Endothelial cell (in vitro differentiated cells): ENCODE results near the gene UVRAG. TPM values are rescaled to one million over a fixed set of nuclear protein-coding genes. Genes with fewer than 3 reads are reported as not detected.

Source experiments
- DNase-seq: peaks from one replicate; pipeline ENCODE4 v3.0.0; 2021; ENCODE audit warnings: low spot score
- H3K27ac Mint-ChIP-seq: one replicate; pipeline ENCODE4 v1.8.0; 2021; ENCODE audit warnings: mixed read lengths, inconsistent platforms; ENCODE audit not compliant: unreplicated experiment
- H3K27me3 Mint-ChIP-seq: one replicate; pipeline ENCODE4 v1.8.0; 2021; ENCODE audit warnings: mild to moderate bottlenecking, moderate library complexity, mixed read lengths, inconsistent platforms; ENCODE audit not compliant: unreplicated experiment
- H3K36me3 Mint-ChIP-seq: one replicate; pipeline ENCODE4 v1.8.0; 2021; ENCODE audit warnings: mild to moderate bottlenecking, low read depth, mixed read lengths, inconsistent platforms; ENCODE audit not compliant: unreplicated experiment
- H3K4me1 Mint-ChIP-seq: one replicate; pipeline ENCODE4 v1.8.0; 2021; ENCODE audit warnings: mild to moderate bottlenecking, mixed read lengths, inconsistent platforms; ENCODE audit not compliant: unreplicated experiment
- H3K4me3 Mint-ChIP-seq: one replicate; pipeline ENCODE4 v1.8.0; 2021; ENCODE audit warnings: mild to moderate bottlenecking, mixed read lengths, inconsistent platforms; ENCODE audit not compliant: unreplicated experiment
- H3K9me3 Mint-ChIP-seq: one replicate; pipeline ENCODE4 v1.8.0; 2021; ENCODE audit warnings: mixed read lengths, inconsistent platforms; ENCODE audit not compliant: unreplicated experiment
- CTCF ChIP-seq: fragments of 200-600 bp; sonication (generic); IDR thresholded peaks from one replicate; pipeline ENCODE4 v1.5.0; 2021; ENCODE audit warnings: antibody characterized with exemption; ENCODE audit not compliant: unreplicated experiment
- total RNA-seq: library from RNA; stranded (reverse); fragmentation: NEBNext Ultra II Directional; extraction: Animal tissue kit (Norgen Biotek cat#: 25700); gene quantifications from one replicate; pipeline ENCODE4 v1.2.1, GENCODE V29; 2021; ENCODE audit not compliant: unreplicated experiment

The UVRAG gene
- total RNA-seq, 1 donor from 2014 or later: 25.0 TPM

- no peaks in the 10 kb centered on the region for H3K9me3 Mint-ChIP-seq
- no peak for DNase-seq
- no peak for TF ChIP-seq CTCF
- H3K4me1 Mint-ChIP-seq: peaks cover 14% of the 10 kb centered on the region
- H3K4me3 Mint-ChIP-seq: no peak overlapping the region
- H3K36me3 Mint-ChIP-seq: no peaks in the 10 kb centered on the region
- H3K27ac Mint-ChIP-seq: no peak overlapping the region
- peaks cover 7% of the 10 kb centered on the region for H3K27me3 Mint-ChIP-seq
Measured at GRCh38 chr11:75800728-75801361, 14.2 kb upstream of the UVRAG start.

DNA sequence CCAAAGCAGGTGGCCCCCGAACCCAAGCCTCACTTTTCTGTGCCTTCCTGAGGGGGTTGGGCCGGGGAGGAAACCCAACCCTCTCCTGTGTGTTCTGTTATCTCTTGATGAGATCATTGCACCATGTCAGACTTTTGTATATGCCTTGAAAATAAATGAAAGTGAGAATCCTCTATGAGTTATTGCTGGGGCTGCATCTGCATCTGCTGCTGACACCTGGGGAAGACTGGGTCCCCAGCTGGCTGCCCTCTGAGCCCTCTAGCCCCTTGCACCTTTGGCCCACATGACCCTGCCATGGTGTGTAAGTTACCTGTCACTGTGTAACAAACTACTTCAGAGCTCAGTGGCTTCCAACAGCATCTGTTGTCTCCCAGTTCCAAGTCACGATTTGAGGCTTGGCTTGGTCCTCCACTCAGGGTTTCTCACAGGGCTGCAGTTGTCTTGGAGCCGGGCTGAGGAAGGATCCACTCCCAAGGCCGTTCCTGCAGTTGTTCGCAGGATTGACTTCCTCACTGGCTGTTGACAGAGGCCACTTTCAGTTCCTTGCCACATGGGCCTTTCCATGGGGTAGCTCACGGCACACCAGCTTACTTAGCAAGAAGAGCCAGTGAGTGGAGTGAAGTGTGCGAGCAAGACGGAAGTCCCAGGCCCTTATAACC lies 13.5 kb upstream of the UVRAG start:
- peak overlapping the region; percentile 31 for H3K4me3 Mint-ChIP-seq
- H3K27me3 Mint-ChIP-seq: peaks cover 7% of the 10 kb centered on the region
- peaks cover 14% of the 10 kb centered on the region for H3K4me1 Mint-ChIP-seq
- no peaks in the 10 kb centered on the region for H3K9me3 Mint-ChIP-seq
- H3K36me3 Mint-ChIP-seq: no peaks in the 10 kb centered on the region
- no peak for TF ChIP-seq CTCF
- no peak for DNase-seq
- no peak overlapping the region for H3K27ac Mint-ChIP-seq

DNA sequence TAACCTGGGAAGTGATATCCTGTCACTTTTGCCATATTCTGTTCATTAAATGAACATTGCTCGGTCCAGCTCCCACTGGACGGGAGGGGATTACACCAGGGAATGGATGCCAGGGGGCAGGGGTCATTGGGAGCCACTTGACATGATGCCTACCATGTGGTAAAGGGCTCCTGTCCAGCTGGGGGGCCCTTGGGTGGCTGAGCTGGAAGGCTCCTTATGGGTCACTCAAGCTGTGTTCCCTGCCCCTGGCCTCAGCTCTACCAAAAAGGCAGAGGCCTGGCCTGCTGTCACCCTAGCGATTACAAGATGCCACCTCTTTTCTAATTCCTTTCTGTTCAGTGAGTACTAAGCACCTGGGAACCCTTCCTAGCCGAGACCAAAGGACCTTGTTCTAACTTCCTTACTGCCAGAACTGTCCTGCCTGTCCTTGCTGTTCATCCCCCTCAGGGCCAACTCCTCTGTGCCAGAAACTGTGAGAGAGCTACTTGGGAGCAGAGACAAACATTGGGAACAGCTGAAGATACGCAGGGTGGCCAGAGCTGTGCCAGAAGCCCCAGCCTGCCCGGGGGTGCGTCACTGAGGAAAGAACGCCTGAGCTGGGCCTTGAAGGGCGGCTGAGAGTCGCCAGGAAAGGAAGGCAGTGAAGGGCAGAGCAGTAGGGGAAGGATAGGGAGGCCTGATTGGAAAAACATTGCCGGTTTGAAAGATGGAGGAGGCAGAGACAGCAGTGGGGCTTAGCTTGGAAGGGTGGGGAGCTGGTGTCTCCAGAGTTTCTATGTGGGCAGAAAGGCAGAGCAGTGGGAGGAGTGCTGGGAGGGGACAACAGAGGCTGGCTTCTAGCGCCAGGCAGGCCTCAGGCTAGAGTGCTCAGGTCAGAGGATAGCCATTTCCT lies 12.7 kb upstream of the UVRAG start:
- TF ChIP-seq CTCF: no peak
- H3K27ac Mint-ChIP-seq: no peak overlapping the region
- no peak for DNase-seq
- H3K4me3 Mint-ChIP-seq: no peak overlapping the region
- H3K9me3 Mint-ChIP-seq: no peaks in the 10 kb centered on the region
- peaks cover 6% of the 10 kb centered on the region for H3K27me3 Mint-ChIP-seq
- H3K4me1 Mint-ChIP-seq: peaks cover 12% of the 10 kb centered on the region
- no peaks in the 10 kb centered on the region for H3K36me3 Mint-ChIP-seq

- Mint-ChIP-seq H3K4me3 (no peak overlapping the region), H3K36me3 (no peaks in the 10 kb centered on the region), H3K27me3 (peaks cover 6% of the 10 kb centered on the region), H3K4me1 (peaks cover 8% of the 10 kb centered on the region), H3K9me3 (no peaks in the 10 kb centered on the region), H3K27ac (no peak overlapping the region)
- peak; percentile 76 for TF ChIP-seq CTCF
- DNase-seq: peak; percentile 85
Measured at GRCh38 chr11:75802913-75803820, 11.8 kb upstream of the UVRAG start.
